Kidney glomerular epithelial cell (primary cell): ENCODE data around the gene SYNJ1.
A peak's percentile ranks its signal among the peaks of the same experiment; 100 is the strongest.
"Not testable (repeated sequence)": the region's sequence is repeated elsewhere in the genome, so short reads cannot be mapped to it uniquely, and the experiment has no call there.

Experiments
- DNase-seq: peaks from one replicate; lab custom pipeline; 2025; lab: John Stamatoyannopoulos, UW

The SYNJ1 gene

GRCh38 chr21:32727687-32728455 lies at the start of gene SYNJ1:
Gene SYNJ1, minus strand, starts transcription at chr21:32728013. Its CDS starts 1,118 bp downstream, at chr21:32726895.
- DNase-seq, result peak; percentile 72

GRCh38 chr21:32777269-32777668 lies 49.5 kb upstream of the SYNJ1 start:
- DNase-seq, result no peak

GRCh38 chr21:32776743-32777142 lies 48.9 kb upstream of the SYNJ1 start:
- DNase-seq, result no peak

- DNase-seq, result not testable (repeated sequence)
Observed at GRCh38 chr21:32773048-32773344, 45.2 kb upstream of the SYNJ1 start.

GRCh38 chr21:32772281-32773047 lies 44.7 kb upstream of the SYNJ1 start:
- DNase-seq, result no peak

- peak; percentile 6 for DNase-seq
Observed at GRCh38 chr21:32770871-32771523, 43.2 kb upstream of the SYNJ1 start.

- no peak for DNase-seq
Observed at GRCh38 chr21:32768530-32768929, 40.7 kb upstream of the SYNJ1 start.

GRCh38 chr21:32765058-32765457 lies 37.2 kb upstream of the SYNJ1 start:
- DNase-seq, result no peak

- no peak for DNase-seq
Observed at GRCh38 chr21:32764186-32764585, 36.4 kb upstream of the SYNJ1 start.

- no peak for DNase-seq
Observed at GRCh38 chr21:32757804-32758203, 30.0 kb upstream of the SYNJ1 start.

GRCh38 chr21:32756096-32756495 lies 28.3 kb upstream of the SYNJ1 start:
- DNase-seq, result no peak

- DNase-seq, result no peak
Observed at GRCh38 chr21:32753818-32754585, 26.2 kb upstream of the SYNJ1 start.

GRCh38 chr21:32750405-32750804 lies 22.6 kb upstream of the SYNJ1 start:
- no peak for DNase-seq

GRCh38 chr21:32749662-32750061 lies 21.8 kb upstream of the SYNJ1 start:
- DNase-seq, result no peak

- no peak for DNase-seq
Observed at GRCh38 chr21:32748529-32748928, 20.7 kb upstream of the SYNJ1 start.

- DNase-seq, result no peak
Observed at GRCh38 chr21:32747396-32747795, 19.6 kb upstream of the SYNJ1 start.

- not testable (repeated sequence) for DNase-seq
Observed at GRCh38 chr21:32746711-32747110, 18.9 kb upstream of the SYNJ1 start.

- no peak for DNase-seq
Observed at GRCh38 chr21:32742396-32742795, 14.6 kb upstream of the SYNJ1 start.

- DNase-seq, result no peak
Observed at GRCh38 chr21:32741336-32741735, 13.5 kb upstream of the SYNJ1 start.

GRCh38 chr21:32739946-32740345 lies 12.1 kb upstream of the SYNJ1 start:
- DNase-seq, result no peak

- DNase-seq, result not testable (repeated sequence)
Observed at GRCh38 chr21:32736083-32736482, 8.3 kb upstream of the SYNJ1 start.

- no peak for DNase-seq
Observed at GRCh38 chr21:32735524-32735923, 7.7 kb upstream of the SYNJ1 start.
